PC-3 (cell line): Measurements from ENCODE around the gene CTRL. TPM values are rescaled to one million over a fixed set of nuclear protein-coding genes. Genes with fewer than 3 reads are reported as not detected.
"Not testable (repeated sequence)": the region's sequence is repeated elsewhere in the genome, so short reads cannot be mapped to it uniquely, and the experiment has no call there.

Experiments
- ATAC-seq: fragments of 200-7000 bp; cut with Tn5 transposase; 2 replicates; pipeline ENCODE4 v1.9.1; 2020; ENCODE audit warnings: mild to moderate bottlenecking, moderate library complexity
- BruUV-seq: library from RNA; stranded (reverse); fragments of 400-500 nt; replicated peaks from 2 replicates; lab custom pipeline; 2021; lab: Mats Ljungman, UMichigan
- CTCF ChIA-PET: fragments of 300-600 bp; sonication (Branson Sonifier 250); formaldehyde crosslinking; loops from one replicate; lab custom pipeline; 2022; ENCODE audit warnings: antibody characterized with exemption; lab: Charles Lee
- POLR2A ChIA-PET: fragments of 300-600 bp; sonication (Branson Sonifier 250); formaldehyde crosslinking; loops from one replicate; lab custom pipeline; 2022; ENCODE audit warnings: antibody characterized with exemption; ENCODE audit not compliant: unreplicated experiment; lab: Charles Lee
- DNase-seq: peaks from one replicate; pipeline ENCODE4 v3.0.0-alpha.2; 2015
- H2AFZ ChIP-seq: fragments of 300-600 bp; sonication (generic); 2 replicates; pipeline ENCODE4 v1.6.0; 2016; ENCODE audit warnings: antibody characterized with exemption, low read length
- H3F3A ChIP-seq: fragments of 300-600 bp; sonication (generic); one replicate; pipeline ENCODE4 v1.6.0; 2017; ENCODE audit warnings: antibody characterized with exemption, low read length, control low read depth, mild to moderate bottlenecking; ENCODE audit not compliant: unreplicated experiment
- H3K27ac ChIP-seq: fragments of 300-600 bp; sonication (generic); 2 replicates; pipeline ENCODE4 v1.5.1; 2016; ENCODE audit warnings: mild to moderate bottlenecking, low read length
- H3K27me3 ChIP-seq: fragments of 300-600 bp; sonication (generic); 2 replicates; pipeline ENCODE4 v1.6.1; 2016; ENCODE audit warnings: low read length, mixed read lengths
- H3K36me3 ChIP-seq: fragments of 300-600 bp; sonication (generic); 2 replicates; pipeline ENCODE4 v1.6.1; 2016; ENCODE audit warnings: low read depth, mixed run types, low read length, mixed read lengths
- H3K4me1 ChIP-seq: fragments of 300-600 bp; sonication (generic); 2 replicates; pipeline ENCODE4 v1.5.1; 2016; ENCODE audit warnings: low read length; ENCODE audit not compliant: insufficient read depth
- H3K4me2 ChIP-seq: fragments of 300-600 bp; sonication (generic); 2 replicates; pipeline ENCODE4 v1.6.0; 2016; ENCODE audit warnings: low read length
- H3K4me3 ChIP-seq: fragments of 300-600 bp; sonication (generic); 2 replicates; pipeline ENCODE4 v1.5.1; 2016; ENCODE audit warnings: mild to moderate bottlenecking, low read length, mixed read lengths
- H3K79me2 ChIP-seq: fragments of 300-600 bp; sonication (generic); 2 replicates; pipeline ENCODE4 v1.6.1; 2017; ENCODE audit warnings: low read length, mixed read lengths
- H3K9ac ChIP-seq: fragments of 300-600 bp; sonication (generic); 2 replicates; pipeline ENCODE4 v1.6.0; 2016; ENCODE audit warnings: mild to moderate bottlenecking, low read length
- H3K9me2 ChIP-seq: fragments of 300-600 bp; sonication (generic); replicated peaks from 2 replicates; pipeline ENCODE4 v1.6.1; 2016; ENCODE audit warnings: mixed run types, low read length, mixed read lengths
- H3K9me3 ChIP-seq: fragments of 300-600 bp; sonication (generic); 2 replicates; pipeline ENCODE4 v1.6.1; 2016; ENCODE audit warnings: low read length, mixed read lengths
- H4K20me1 ChIP-seq: fragments of 300-600 bp; sonication (generic); 2 replicates; pipeline ENCODE4 v1.6.1; 2016; ENCODE audit warnings: low read length, mixed read lengths
- EZH2 ChIP-seq: fragments of 300-600 bp; sonication (generic); IDR thresholded peaks from one replicate; pipeline ENCODE4 v1.6.1; 2017; ENCODE audit warnings: antibody characterized with exemption, mild to moderate bottlenecking, low read length; ENCODE audit not compliant: unreplicated experiment
- EZH2phosphoT487 ChIP-seq: fragments of 300-600 bp; sonication (generic); IDR thresholded peaks from 2 replicates; pipeline ENCODE4 v1.6.1; 2018; ENCODE audit warnings: mild to moderate bottlenecking, antibody characterized with exemption, low read length, borderline replicate concordance
- intact Hi-C: fragments of 100-400 bp; cut with micrococcal nuclease; formaldehyde crosslinking; loops from 2 replicates; pipeline ENCODE4 v1.9.0; 2023
- total RNA-seq: library from RNA; depleted of rRNA; stranded (reverse); fragments of >200 nt; gene quantifications from 2 replicates; pipeline ENCODE4 v1.2.3, GENCODE V29; 2014
- TF ChIP-seq, protein P1 (sequence below): fragments of 300-600 bp; sonication (generic); conservative IDR thresholded peaks from 2 replicates; pipeline ENCODE4 v1.5.1; 2017; ENCODE audit warnings: antibody characterized with exemption, low read depth, mild to moderate bottlenecking, low read length

The CTRL gene
- total RNA-seq, 1 experiment from 2014 or later, result 1.6 TPM

DNA sequence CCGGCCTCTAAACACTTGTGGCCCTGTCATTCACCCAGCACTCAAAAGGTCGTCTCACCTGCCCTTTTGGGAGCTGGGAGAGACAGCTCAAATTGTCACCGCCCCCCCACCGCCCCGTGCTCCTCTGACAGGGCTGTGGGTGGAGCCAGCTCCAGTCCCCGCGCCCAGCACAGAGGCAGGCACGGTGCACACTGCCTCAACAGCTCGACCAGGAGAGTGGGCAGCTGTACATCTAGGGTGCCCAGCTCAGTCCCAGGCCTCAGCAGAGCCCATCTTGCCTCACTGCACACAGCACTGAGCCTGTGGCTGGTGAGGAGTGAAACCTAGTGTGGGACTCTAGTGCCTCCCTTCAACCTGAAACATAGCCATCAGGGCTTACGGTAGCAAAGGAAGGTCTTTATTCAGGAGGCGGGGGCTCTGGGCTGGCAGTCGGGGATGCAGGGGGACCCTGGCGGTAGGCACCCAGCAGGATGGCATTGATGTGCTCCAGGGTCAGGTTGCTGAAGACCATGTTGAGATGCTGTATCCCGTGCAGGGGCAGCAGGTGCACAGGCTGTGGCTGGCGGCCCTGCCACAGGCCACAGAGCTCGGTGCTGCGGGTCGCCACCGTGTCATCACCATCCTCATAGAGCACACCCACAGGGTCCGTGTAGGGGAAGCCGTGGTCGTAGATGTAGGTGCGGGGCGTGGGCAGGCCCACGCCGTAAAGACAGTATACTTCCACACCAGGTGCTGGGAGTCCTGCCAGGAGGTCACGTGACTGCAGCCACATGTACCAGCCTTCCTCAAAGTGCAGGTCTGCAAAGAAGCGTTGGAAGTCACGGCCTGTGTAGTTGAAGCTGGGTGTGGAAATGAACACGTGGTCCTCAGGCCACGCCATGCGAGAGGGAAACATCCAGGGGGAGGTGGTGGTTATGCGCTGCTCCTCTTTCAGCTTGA is 8.1 kb upstream of the CTRL start:
- no peaks in the 10 kb centered on the region for H3K9me2 ChIP-seq
- 0 out of 2 replicates have a peak, but pooled peaks cover 5% of the 10 kb centered on the region for H3K4me1 ChIP-seq
- no peak overlapping the region for H3K4me3 ChIP-seq
- DNase-seq, result no peak
- no peak overlapping the region for H3K27ac ChIP-seq
- H3K27me3 ChIP-seq, result no peaks in the 10 kb centered on the region
- TF ChIP-seq EZH2 (no peak), EZH2phosphoT487 (no peak)
- TF ChIP-seq, protein P1, sequence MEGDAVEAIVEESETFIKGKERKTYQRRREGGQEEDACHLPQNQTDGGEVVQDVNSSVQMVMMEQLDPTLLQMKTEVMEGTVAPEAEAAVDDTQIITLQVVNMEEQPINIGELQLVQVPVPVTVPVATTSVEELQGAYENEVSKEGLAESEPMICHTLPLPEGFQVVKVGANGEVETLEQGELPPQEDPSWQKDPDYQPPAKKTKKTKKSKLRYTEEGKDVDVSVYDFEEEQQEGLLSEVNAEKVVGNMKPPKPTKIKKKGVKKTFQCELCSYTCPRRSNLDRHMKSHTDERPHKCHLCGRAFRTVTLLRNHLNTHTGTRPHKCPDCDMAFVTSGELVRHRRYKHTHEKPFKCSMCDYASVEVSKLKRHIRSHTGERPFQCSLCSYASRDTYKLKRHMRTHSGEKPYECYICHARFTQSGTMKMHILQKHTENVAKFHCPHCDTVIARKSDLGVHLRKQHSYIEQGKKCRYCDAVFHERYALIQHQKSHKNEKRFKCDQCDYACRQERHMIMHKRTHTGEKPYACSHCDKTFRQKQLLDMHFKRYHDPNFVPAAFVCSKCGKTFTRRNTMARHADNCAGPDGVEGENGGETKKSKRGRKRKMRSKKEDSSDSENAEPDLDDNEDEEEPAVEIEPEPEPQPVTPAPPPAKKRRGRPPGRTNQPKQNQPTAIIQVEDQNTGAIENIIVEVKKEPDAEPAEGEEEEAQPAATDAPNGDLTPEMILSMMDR, result no peak
- H3K36me3 ChIP-seq, result no peaks in the 10 kb centered on the region
- H2AFZ ChIP-seq, result no peak overlapping the region
- CTCF ChIA-PET, result no interaction called here
- H3K4me2 ChIP-seq, result no peak overlapping the region
- no peak for ATAC-seq
- POLR2A ChIA-PET, result no interaction called here
- BruUV-seq, result no TSS peak
- no peak overlapping the region for H3K9ac ChIP-seq
- no peaks in the 10 kb centered on the region for H3K9me3 ChIP-seq
- no peaks in the 10 kb centered on the region for H3F3A ChIP-seq
- H4K20me1 ChIP-seq, result no peaks in the 10 kb centered on the region
- intact Hi-C loops, result no loop called here
- peaks cover 21% of the 10 kb centered on the region for H3K79me2 ChIP-seq

DNA sequence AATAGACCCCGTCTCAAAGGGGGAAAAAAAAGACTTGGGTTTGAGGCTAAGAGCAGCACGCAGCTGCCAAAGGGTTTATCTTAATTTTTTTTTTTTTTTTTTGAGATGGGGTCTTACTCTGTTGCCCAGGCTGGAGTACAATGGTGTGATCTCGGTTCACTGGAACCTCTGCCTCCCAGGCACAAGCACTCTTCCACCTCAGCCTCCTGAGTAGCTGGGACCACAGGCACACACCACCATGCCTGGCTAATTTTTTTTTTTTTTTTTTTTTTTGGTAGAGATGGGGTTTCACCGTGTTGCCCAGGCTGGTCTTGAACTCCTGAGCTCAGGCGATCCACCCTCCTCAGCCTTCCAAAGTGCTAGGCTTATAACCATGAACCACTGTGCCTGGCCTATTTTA is 6.1 kb upstream of the CTRL start:
- BruUV-seq, H3K9me3 ChIP-seq, H3K9ac ChIP-seq, H2AFZ ChIP-seq, ATAC-seq, POLR2A ChIA-PET, DNase-seq, H3F3A ChIP-seq, H3K27ac ChIP-seq, H3K36me3 ChIP-seq, H3K9me2 ChIP-seq, H4K20me1 ChIP-seq, H3K27me3 ChIP-seq, H3K4me2 ChIP-seq, H3K4me3 ChIP-seq, intact Hi-C loops: not testable (repeated sequence)
- Histone ChIP-seq H3K79me2 (peaks cover 31% of the 10 kb centered on the region), H3K4me1 (peaks cover 14% of the 10 kb centered on the region; the same call in 1 of the 2 replicates)
- CTCF ChIA-PET, result interaction anchor here (0.6 kb wide), 1 partner anchor 54 kb away, joined by 5 read pairs; no protein-coding TSS in a partner anchor

DNA sequence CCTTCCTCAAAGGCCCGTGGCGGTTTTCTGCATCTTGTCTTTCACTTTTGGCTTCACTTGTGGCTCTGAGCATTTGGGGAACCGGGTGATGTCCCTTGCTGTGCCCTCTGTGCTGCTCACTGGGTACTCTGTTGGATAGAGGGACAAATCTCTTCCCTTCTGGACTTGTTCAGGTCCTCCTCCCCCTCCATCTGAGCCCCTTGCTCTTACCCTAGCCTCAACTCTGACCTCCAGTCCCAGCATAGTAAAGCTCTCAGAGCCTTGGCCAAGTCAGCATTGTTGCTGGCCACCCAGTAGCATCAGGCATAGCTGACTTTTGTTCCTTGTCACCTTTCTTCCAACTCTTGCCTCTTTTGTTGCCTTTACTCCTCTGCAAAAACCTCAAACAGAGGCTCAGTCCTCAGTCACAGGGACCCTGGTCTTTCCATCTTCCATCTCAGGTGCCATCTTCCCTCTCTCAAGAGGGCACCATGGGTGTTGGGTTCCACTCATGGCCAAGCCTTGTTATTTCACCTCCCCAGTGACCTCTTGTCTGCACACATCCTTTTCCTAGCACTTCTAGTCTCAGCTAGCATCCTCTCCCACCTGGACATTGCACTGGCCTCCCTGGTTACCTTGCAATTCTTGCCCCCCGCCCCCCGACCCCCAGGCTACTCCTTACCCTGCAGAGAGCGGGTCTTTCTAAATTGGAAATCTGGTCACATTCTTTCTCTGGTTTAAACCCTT is 5.4 kb upstream of the CTRL start:
- DNase-seq, result peak; percentile 50
- Histone ChIP-seq H3K4me2 (peak overlapping the region; percentile 84), H3K36me3 (no peaks in the 10 kb centered on the region), H3K9me2 (no peaks in the 10 kb centered on the region), H3K9me3 (no peaks in the 10 kb centered on the region), H3K27me3 (no peaks in the 10 kb centered on the region), H3K9ac (peak overlapping the region; percentile 85), H3K4me1 (peaks cover 14% of the 10 kb centered on the region; the same call in 1 of the 2 replicates), H4K20me1 (no peaks in the 10 kb centered on the region), H3F3A (no peaks in the 10 kb centered on the region), H3K4me3 (peak overlapping the region; percentile 88), H3K79me2 (peaks cover 31% of the 10 kb centered on the region), H3K27ac (peak overlapping the region; percentile 41), H2AFZ (peak overlapping the region; percentile 92)
- TF ChIP-seq EZH2, result no peak
- TF ChIP-seq, protein P1, result no peak
- TF ChIP-seq EZH2phosphoT487, result no peak
- intact Hi-C loops, result no loop called here
- no peak for ATAC-seq
- CTCF ChIA-PET, result interaction anchor here (0.7 kb wide), 1 partner anchor 11 kb away, joined by 5 read pairs; no protein-coding TSS in a partner anchor
- no TSS peak for BruUV-seq
- POLR2A ChIA-PET, result no interaction called here
